ENCODE results near the gene MKRN1.

DNA sequence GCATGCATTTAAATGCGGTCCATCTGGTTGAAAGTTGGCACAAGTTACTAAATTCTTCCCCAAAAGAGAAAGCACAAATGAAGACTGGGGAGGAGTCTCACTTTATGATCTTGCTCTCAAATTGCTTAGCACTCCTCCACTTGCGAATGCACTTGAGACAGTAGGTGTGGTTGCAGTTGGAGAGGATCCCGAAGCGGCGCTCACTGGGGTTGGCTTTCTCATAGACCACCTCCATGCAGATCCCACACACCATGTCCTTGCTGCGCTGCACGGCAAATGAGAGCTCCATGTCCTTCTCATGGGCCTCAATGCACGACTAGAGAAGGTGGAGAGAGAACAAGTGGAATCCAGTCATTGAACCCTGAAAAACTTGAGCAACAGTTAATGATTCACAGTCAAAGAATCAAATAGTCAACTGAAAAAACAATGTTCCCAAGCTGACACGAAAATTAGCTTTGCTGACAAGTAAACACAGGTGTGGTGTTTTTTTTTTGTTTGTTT lies 22.7 kb downstream of the MKRN1 start:
- TF ChIP-seq POLR2A (IDR thresholded peaks at IDR 0.05; ENCODE audit: low read length) (no peak), GATA1 (IDR thresholded peaks at IDR 0.05; ENCODE audit: low read depth, low read length) (no peak)

All from erythroblast (primary cell).